HCEC 1CT (cell line): ENCODE results near the gene SAA4.
"Not testable (repeated sequence)": the region's sequence is repeated elsewhere in the genome, so short reads cannot be mapped to it uniquely, and the experiment has no call there.

ENCODE experiments used
- DNase-seq: peaks from one replicate; pipeline ENCODE4 v3.0.0-alpha.2; 2017

Gene SAA4

DNA sequence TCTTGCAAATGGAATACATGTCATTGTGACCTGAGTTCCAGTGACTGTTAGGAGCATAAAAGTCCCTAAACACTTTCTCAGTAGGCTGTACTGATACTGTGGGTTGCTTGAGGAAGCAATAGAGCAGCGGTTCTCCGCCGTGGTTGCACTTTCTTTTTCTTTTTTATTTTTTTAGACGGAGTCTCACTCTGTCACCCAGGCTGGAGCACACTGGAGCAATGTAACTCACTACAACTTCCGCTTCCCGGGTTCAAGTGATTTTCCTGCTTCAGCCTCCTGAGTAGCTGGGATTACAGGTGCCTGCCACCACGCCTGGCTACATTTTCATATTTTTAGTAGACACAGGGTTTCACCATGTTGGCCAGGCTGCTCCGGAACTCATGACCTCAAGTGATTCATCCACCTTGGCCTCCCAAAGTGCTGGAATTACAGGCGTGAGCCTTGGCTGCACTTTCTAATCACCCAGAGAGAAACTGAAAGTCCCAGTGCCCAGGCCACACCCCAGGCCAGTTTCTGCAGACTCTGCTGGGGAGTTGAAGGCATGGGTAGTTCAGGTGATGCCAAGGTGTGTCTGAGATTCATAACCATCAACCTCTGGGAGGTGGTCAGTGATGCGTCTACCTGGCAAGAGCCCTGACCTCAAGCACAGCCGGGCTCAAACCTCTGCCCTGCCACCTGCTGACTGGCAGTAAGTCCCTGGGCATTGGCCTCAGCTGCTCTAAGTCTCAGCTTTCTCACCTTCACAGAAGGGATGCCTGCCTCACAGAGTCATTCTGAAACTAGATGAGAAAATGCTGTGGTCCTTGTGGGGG is 10.0 kb upstream of the SAA4 start:
- DNase-seq: not testable (repeated sequence)

DNA sequence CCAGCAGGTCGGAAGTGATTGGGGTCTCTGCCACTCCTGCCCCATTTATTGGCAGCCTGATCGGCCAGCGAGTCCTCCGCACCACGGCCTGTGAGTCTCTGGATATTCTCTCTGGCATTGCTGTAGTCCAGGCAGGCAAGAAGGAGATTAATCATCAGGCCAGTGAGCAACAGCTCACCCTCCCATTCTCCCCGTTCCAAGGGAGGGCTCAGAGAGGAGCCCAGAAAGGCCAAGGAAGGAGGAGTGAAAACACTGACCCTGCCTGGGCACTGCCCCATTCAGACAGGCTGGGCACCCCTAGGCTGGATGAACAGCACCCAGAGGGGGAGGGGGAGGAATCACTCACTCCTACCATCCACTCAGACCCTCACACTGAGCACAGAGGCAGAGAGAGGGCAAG is 8.8 kb upstream of the SAA4 start:
- DNase-seq: peak; percentile 27

DNA sequence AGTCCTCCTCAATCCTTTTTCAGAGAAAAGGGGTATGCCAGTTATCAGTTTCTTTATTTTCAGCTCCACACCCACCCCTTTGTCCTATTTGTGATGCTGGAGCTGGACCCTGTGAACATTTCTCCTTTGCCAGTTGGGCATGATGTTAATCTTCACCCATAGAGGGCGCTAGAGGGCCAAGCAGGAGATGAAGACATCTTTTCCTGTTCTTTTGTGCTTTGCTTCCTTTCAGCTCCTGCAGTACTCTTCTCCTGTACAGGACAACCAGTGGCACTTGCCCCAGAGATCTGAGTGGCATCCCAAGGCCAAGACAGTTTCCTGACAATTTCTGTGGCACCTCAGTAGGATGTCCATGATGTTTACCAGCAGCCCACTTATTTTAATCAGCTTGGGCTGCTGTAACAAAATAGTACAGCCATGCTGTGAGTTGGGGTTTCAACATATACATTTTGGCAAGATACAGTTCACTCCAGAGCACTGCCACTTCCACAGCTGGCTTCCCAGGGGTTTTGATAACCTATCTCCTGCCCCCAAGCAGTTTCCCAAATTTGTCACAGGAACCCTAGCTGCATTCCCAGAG is 7.3 kb upstream of the SAA4 start:
- peak; percentile 64 for DNase-seq

GRCh38 chr11:18239655-18240054 is 3.1 kb upstream of the SAA4 start:
- DNase-seq: no peak

DNA sequence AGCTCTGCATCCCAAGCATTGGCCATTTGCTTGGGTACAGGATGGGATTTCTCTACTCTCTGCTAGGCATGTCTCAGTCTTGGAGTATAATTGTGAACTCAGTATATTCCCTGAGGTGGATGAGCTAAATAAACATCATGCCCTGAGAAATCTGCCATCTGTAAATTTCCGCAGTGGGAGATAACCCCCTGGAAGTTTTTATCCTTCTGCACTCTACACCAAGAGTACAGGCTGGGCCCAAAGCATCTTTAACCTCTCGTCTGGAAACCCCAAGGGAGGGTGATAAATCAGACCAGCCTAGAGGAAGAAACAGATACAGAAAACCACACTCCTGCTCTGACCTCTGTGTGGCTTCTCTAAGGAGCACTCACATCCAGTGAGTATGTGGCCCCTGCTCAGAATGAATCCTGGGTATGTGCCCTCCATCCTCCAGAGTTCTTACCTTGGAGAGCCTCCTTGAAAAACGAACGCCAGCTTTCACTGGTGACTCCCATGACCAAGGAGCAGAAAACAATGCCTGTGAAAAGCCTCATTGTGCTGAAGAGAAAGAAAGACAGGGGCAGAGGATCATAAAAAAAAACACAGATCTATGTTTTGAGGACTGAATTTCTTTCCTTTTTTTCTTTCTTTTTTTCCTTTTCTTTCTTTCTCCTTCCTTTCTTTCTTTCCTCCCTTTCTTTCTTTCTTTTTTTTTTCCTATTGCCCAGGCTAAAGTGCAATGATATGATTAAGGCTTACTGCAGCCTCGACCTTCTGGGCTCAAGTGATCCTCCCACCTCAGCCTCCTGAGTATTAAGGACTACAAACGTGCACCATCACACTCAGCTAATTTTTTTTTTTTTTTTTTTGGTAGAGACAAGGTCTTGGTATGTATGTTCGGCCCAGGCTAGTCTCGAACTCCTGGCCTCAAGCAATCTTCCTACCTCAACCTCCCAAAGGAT is 938 bp downstream of the SAA4 start:
- DNase-seq: no peak

DNA sequence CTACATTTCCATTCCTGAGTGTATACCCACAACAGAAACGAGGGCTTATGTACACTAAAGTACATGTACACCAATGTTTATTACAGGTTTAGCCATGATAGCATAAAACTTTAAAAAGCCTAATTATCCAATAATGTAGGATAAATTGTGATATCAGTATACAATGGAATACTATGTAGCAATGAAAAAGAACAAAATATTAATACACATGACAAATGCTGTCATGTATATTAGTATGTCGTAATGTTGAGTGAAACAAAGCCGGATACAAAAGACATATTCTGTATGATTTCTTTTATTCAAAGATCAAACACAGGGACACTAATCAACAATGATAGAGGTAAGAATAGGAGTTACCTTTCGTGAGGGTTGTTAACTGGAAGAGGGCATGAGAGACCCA is 2.7 kb downstream of the SAA4 start:
- DNase-seq: no peak

GRCh38 chr11:18230859-18231258 is 5.7 kb downstream of the SAA4 start:
- DNase-seq: no peak

DNA sequence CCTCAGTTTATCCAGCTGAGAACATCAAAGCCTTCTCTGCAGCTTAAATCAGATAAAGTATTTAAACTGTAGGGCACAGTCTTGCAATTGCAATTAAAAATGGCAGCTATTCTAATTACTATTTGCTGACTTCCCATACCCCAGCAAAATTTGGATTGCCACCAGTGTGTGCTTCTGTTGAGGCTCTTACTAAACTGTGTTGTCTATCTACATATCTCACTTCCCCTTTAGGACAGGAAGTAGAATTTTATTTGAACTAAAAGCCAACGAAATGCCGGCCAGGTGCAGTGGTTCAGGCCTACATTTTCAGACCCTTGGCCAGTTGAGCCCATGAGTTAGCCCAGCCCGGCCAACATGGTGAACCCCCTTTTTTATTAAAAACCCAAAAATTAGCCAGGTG is 7.1 kb downstream of the SAA4 start:
- no peak for DNase-seq

- no peak for DNase-seq
Measured at GRCh38 chr11:18225913-18226312, 10.7 kb downstream of the SAA4 start.

- no peak for DNase-seq
Measured at GRCh38 chr11:18223591-18224387, 12.8 kb downstream of the SAA4 start.

GRCh38 chr11:18222814-18223421 is 13.7 kb downstream of the SAA4 start:
- no peak for DNase-seq

DNA sequence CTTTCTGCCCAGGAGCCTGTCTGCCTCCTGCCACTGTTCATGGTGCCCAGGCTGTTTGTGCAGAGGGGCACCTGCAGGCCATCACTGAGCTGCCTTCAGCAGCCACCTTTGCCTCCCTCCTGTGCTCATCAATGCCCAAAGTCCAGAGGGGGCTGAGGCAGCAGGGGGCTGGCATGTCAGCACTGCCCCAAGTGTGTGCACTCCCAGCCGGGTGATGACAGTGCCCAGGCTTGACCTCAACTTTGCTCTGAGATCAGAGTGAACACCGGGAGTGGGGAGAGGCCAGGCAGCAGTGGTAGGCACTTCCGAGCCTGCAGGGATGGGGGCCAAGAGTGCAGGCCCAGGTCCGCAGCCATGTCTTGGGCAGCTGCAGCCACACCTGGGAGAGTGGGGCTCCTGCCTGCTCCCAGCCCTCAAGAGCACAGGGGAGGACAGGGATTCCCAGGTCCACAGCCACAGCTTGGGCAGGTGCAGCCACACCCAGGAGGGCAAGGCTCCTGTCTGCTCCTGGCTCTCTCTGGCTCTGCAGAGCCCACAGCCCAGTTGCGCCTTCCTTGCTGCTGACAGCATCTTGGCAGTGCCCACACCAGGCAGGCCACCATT is 15.2 kb downstream of the SAA4 start:
- no peak for DNase-seq

DNA sequence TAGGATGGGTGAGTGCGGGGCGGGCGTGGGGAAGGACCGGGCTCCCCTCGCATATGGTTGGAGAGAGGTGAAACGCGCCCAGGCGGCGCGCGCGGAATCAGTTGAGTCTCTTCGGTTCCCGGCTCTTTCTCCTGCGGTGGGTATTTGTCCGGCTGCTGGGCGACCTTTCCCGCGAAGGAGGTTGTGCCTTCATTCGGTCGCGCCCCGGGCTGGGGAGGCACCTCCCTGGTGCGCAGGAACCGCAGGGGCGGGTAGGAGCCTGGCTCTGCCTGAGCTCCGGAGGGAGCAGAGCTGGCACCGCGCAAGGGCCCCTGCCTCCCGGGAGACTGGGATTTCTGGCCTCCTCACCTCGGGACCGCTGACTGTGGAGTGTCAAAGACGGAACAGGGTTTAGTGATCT is 27.5 kb downstream of the SAA4 start:
- DNase-seq: no peak

DNA sequence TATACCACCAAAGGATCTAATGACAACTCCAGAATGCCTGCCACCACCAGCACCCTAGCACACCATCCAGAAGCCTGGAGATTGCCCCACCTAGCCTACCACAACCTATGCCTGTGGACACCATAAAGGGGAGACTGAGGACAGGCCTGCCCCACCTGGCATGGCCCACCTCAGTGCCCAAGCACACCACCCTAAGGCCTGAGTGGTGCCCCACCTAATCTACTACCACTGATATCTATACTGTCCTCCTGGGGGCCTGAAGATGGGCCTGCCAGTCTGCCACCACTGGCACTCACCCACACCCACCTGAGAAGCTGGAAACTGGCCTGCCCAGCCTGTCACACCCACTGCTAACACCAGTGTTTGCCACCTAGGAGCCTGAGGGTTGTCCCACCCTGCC is 31.8 kb downstream of the SAA4 start:
- no peak for DNase-seq

GRCh38 chr11:18204220-18204619 is 32.4 kb downstream of the SAA4 start:
- no peak for DNase-seq

- DNase-seq: peak; percentile 34
Measured at GRCh38 chr11:18203723-18204122, 32.9 kb downstream of the SAA4 start.

GRCh38 chr11:18197738-18198137 is 38.9 kb downstream of the SAA4 start:
- not testable (repeated sequence) for DNase-seq

- no peak for DNase-seq
Measured at GRCh38 chr11:18196532-18196931, 40.1 kb downstream of the SAA4 start.

DNA sequence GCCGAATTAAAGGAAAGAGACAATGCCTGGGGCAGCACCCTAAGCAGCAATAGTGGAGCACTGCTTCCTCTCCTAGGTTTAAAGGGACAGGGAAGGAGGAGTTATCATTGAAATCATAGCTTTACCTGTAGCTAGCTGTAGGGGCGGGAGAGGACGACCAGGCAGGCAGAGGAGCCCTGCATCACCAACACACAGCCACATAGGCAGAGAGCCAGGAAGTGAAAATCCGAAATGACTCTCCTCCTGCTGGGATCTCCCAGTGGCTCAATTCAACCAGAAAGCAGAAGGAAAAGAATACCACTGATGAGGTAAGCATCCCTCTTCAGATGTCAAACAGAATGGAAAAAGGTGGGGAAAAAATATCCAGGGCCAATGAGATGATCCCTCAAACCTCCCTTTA is 43.6 kb downstream of the SAA4 start:
- DNase-seq: no peak

- no peak for DNase-seq
Measured at GRCh38 chr11:18191376-18191775, 45.2 kb downstream of the SAA4 start.

- DNase-seq: not testable (repeated sequence)
Measured at GRCh38 chr11:18189476-18190245, 46.9 kb downstream of the SAA4 start.
